Liver (tissue), 3 donors: ENCODE results near the gene KAT6B.

Source experiments
- CTCF ChIP-seq: fragments of 150-350 bp; IDR thresholded peaks from 2 replicates; pipeline ENCODE4 v1.5.1; 2017; ENCODE audit warnings: improper control_type of control experiment, low read depth, low read length; ENCODE audit not compliant: missing input control
- RAD21 ChIP-seq, 2 donors: IDR thresholded peaks; 2 replicates each; pipeline ENCODE4 v1.6.1; 2016; ENCODE audit warnings: antibody characterized with exemption in 2 of 2, mild to moderate bottlenecking in 2 of 2
- SP1 ChIP-seq: IDR thresholded peaks from 2 replicates; pipeline ENCODE4 v1.6.1; 2018; ENCODE audit warnings: antibody characterized with exemption, mild to moderate bottlenecking
- YY1 ChIP-seq: IDR thresholded peaks from 2 replicates; pipeline ENCODE4 v1.6.1; 2016; ENCODE audit warnings: antibody characterized with exemption, mild to moderate bottlenecking
- donor health status: healthy.
- donor health status: healthy.

- TF ChIP-seq CTCF (no peak), SP1 (no peak), YY1 (no peak), RAD21 (IDR thresholded peaks at IDR 0.05) (no peak)
Observed at GRCh38 chr10:74969530-74969929, 143.1 kb downstream of the KAT6B start.
